ENCODE results near the gene SUGCT.

DNA sequence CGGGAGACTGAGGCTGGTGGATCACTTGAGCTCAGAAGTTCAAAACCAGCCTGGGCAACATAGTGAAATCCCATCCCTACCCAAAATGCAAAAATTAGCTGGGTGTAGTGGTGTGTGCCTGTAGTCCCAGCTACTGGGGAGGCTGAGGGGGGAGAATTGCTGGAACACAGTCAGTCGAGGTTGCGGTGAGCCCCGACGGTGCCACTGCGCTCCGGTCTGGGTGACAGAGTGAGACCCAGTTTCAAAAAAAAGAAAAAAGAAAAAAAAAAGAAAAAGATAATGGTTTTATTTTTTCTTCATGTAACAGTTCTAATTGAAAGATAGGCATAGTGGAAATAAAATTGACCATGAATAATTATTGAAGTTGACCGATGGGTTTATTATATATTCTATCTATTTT, 99.9 kb downstream of the SUGCT start:
- TF ChIP-seq, protein P1, sequence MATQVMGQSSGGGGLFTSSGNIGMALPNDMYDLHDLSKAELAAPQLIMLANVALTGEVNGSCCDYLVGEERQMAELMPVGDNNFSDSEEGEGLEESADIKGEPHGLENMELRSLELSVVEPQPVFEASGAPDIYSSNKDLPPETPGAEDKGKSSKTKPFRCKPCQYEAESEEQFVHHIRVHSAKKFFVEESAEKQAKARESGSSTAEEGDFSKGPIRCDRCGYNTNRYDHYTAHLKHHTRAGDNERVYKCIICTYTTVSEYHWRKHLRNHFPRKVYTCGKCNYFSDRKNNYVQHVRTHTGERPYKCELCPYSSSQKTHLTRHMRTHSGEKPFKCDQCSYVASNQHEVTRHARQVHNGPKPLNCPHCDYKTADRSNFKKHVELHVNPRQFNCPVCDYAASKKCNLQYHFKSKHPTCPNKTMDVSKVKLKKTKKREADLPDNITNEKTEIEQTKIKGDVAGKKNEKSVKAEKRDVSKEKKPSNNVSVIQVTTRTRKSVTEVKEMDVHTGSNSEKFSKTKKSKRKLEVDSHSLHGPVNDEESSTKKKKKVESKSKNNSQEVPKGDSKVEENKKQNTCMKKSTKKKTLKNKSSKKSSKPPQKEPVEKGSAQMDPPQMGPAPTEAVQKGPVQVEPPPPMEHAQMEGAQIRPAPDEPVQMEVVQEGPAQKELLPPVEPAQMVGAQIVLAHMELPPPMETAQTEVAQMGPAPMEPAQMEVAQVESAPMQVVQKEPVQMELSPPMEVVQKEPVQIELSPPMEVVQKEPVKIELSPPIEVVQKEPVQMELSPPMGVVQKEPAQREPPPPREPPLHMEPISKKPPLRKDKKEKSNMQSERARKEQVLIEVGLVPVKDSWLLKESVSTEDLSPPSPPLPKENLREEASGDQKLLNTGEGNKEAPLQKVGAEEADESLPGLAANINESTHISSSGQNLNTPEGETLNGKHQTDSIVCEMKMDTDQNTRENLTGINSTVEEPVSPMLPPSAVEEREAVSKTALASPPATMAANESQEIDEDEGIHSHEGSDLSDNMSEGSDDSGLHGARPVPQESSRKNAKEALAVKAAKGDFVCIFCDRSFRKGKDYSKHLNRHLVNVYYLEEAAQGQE (IDR thresholded peaks at IDR 0.05; ENCODE audit: insufficient read depth in 1 of 2, low read depth in 2 of 2, low read length in 2 of 2), result no peak
- TF ChIP-seq POLR2AphosphoS5 (IDR thresholded peaks at IDR 0.05; ENCODE audit: low read depth, low read length), result no peak
